Measurements from ENCODE around the gene PPIP5K1. TPM values are rescaled to one million over a fixed set of nuclear protein-coding genes. Genes with fewer than 3 reads are reported as not detected.

PPIP5K1 gene
- total RNA-seq, 2 donors from 2014 or later, result 43.5 to 61.2 TPM

GRCh38 chr15:43529141-43529540 is 60.9 kb downstream of the PPIP5K1 start:
- ATAC-seq (ENCODE audit: insufficient number of reproducible peaks, low FRiP score, low read depth), result no peak
- TF ChIP-seq CTCF (IDR thresholded peaks at IDR 0.05), result no peak
- DNase-seq (ENCODE audit: low spot score), result no peak
- H3K4me3 ChIP-seq, result no peak overlapping the region
- H3K36me3 ChIP-seq, result peaks cover 5% of the 10 kb centered on the region
- no peak overlapping the region for H3K27ac ChIP-seq
- H3K9me3 ChIP-seq, result peaks cover 11% of the 10 kb centered on the region
- peaks cover 0 to 5% of the 10 kb centered on the region in 2 donors for H3K4me1 ChIP-seq (ENCODE audit: control insufficient read depth in 1 of 2, low read depth in 2 of 2)
- H3K27me3 ChIP-seq (replicated peaks; ENCODE audit: insufficient read depth), result no peaks in the 10 kb centered on the region

- H3K27me3 ChIP-seq (replicated peaks; ENCODE audit: insufficient read depth), result no peaks in the 10 kb centered on the region
- H3K27ac ChIP-seq, result no peak overlapping the region
- no peak overlapping the region for H3K4me3 ChIP-seq
- ATAC-seq (ENCODE audit: insufficient number of reproducible peaks, low FRiP score, low read depth), result no peak
- H3K36me3 ChIP-seq, result peaks cover 10% of the 10 kb centered on the region
- no peak for DNase-seq (ENCODE audit: low spot score)
- H3K9me3 ChIP-seq, result peaks cover 15% of the 10 kb centered on the region
- peaks cover 0 to 5% of the 10 kb centered on the region in 2 donors for H3K4me1 ChIP-seq (ENCODE audit: control insufficient read depth in 1 of 2, low read depth in 2 of 2)
- TF ChIP-seq CTCF (IDR thresholded peaks at IDR 0.05), result no peak
These were observed 61.4 kb downstream of the PPIP5K1 start for GRCh38 chr15:43528542-43529007.

- no peaks in the 10 kb centered on the region for H3K27me3 ChIP-seq (replicated peaks; ENCODE audit: insufficient read depth)
- no peak overlapping the region for H3K4me3 ChIP-seq
- no peak overlapping the region for H3K27ac ChIP-seq
- H3K4me1 ChIP-seq (ENCODE audit: control insufficient read depth in 1 of 2, low read depth in 2 of 2), result peaks cover 0 to 5% of the 10 kb centered on the region in 2 donors
- peaks cover 15% of the 10 kb centered on the region for H3K9me3 ChIP-seq
- H3K36me3 ChIP-seq, result peaks cover 16% of the 10 kb centered on the region
- TF ChIP-seq CTCF (IDR thresholded peaks at IDR 0.05), result no peak
- no peak for ATAC-seq (ENCODE audit: insufficient number of reproducible peaks, low FRiP score, low read depth)
- DNase-seq (ENCODE audit: low spot score), result no peak
These were observed 62.0 kb downstream of the PPIP5K1 start for GRCh38 chr15:43527802-43528541.

- H3K27me3 ChIP-seq (replicated peaks; ENCODE audit: insufficient read depth), result no peaks in the 10 kb centered on the region
- no peak for TF ChIP-seq CTCF (IDR thresholded peaks at IDR 0.05)
- ATAC-seq (ENCODE audit: insufficient number of reproducible peaks, low FRiP score, low read depth) (no peak), DNase-seq (ENCODE audit: low spot score) (no peak)
- H3K4me3 ChIP-seq, result no peak overlapping the region
- H3K27ac ChIP-seq, result no peak overlapping the region
- peaks cover 0 to 5% of the 10 kb centered on the region in 2 donors for H3K4me1 ChIP-seq (ENCODE audit: control insufficient read depth in 1 of 2, low read depth in 2 of 2)
- H3K9me3 ChIP-seq, result peaks cover 15% of the 10 kb centered on the region
- peaks cover 24% of the 10 kb centered on the region for H3K36me3 ChIP-seq
These were observed 62.8 kb downstream of the PPIP5K1 start for GRCh38 chr15:43527016-43527801.

GRCh38 chr15:43526261-43526930 is 63.6 kb downstream of the PPIP5K1 start:
- peaks cover 15% of the 10 kb centered on the region for H3K9me3 ChIP-seq
- no peak for ATAC-seq (ENCODE audit: insufficient number of reproducible peaks, low FRiP score, low read depth)
- no peak for TF ChIP-seq CTCF (IDR thresholded peaks at IDR 0.05)
- H3K4me1 ChIP-seq (ENCODE audit: control insufficient read depth in 1 of 2, low read depth in 2 of 2), result peaks cover 0 to 5% of the 10 kb centered on the region in 2 donors
- DNase-seq (ENCODE audit: low spot score), result no peak
- H3K36me3 ChIP-seq, result peaks cover 32% of the 10 kb centered on the region
- no peak overlapping the region for H3K27ac ChIP-seq
- no peak overlapping the region for H3K4me3 ChIP-seq
- no peaks in the 10 kb centered on the region for H3K27me3 ChIP-seq (replicated peaks; ENCODE audit: insufficient read depth)
